RWPE1 (cell line): ENCODE results near the gene KDM2A.

Source experiments
- CTCF ChIA-PET: fragments of 350-600 bp; sonication (Branson Sonifier 250); formaldehyde crosslinking; extraction: SDS; loops from one replicate; lab custom pipeline; 2021; lab: Yijun Ruan, JAX
- POLR2A ChIA-PET: fragments of 400-600 bp; formaldehyde crosslinking; extraction: SDS; loops from one replicate; lab custom pipeline; 2020; ENCODE audit warnings: antibody characterized with exemption; ENCODE audit not compliant: low non-redundant PET; lab: Yijun Ruan, JAX
- DNase-seq: peaks from one replicate; pipeline ENCODE4 v3.0.0; 2012; ENCODE audit warnings: low spot score
- H3K27ac ChIP-seq: fragments of 450-650 bp; 2 replicates; pipeline ENCODE4 v1.5.1; 2017
- CTCF ChIP-seq: fragments of 450-650 bp; conservative IDR thresholded peaks from 2 replicates; pipeline ENCODE4 v1.5.1; 2017; ENCODE audit warnings: low read depth, mild to moderate bottlenecking

The KDM2A gene

DNA sequence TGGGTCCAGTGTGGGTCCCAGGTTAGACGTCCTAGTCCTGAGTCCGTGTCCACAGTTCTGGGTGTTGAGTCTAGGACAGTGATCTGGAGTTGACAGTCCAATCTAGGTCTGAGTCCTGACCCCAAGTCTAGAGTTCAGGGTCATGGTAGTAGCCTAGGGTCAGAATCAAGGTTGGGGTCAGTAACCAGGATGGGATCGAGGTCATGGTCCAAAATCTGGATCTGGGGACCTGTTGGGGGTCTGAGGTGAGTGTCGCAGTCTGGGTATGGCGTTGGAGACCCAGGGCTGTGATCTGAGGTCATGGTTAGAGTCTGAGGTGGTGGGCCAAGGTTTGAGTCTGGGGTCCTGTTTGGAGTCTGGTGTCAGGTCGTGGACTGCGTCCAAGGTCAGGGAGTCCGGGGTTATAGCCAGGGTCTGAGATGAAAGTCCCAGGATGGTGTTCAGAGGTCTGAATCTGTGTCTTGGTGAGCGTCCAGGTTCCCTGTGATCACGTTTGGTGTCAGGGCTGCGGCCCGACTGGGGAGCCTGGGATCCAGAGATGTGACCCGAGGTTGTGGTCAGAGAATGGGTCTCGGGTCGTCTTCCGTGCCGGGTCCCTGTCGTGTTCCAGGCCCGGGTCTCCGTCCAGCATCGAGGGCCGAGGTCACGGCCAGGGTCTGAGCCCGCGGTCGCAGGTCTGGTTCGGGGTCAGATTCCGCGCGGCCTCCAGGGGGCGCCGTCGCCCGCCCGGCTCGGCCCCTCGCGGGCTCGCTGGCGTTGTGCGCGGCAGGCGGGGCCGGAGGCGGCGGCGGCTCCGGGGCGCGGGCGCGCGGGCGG, 146.8 kb downstream of the KDM2A start:
- ChIA-PET CTCF (interaction anchor here (1.0 to 2.6 kb wide), 2 partner anchors 19 to 52 kb away, joined by 4 to 15 read pairs; no protein-coding TSS in a partner anchor), POLR2A (interaction anchor here (1.3 kb wide), 1 partner anchor 51 kb away, joined by 3 read pairs; no protein-coding TSS in a partner anchor)
- peak; percentile 70 for DNase-seq
- TF ChIP-seq CTCF, result peak; percentile 84
- H3K27ac ChIP-seq, result peak overlapping the region; percentile 96

- TF ChIP-seq CTCF, result no peak; the same call in 1 of the 2 replicates
- CTCF ChIA-PET, result interaction anchor here (1.0 to 2.6 kb wide), 4 partner anchors 18 to 116 kb away, joined by 4 to 15 read pairs (median 5); no protein-coding TSS in a partner anchor
- H3K27ac ChIP-seq, result peak within 1 kb of the TSS; percentile 96
- POLR2A ChIA-PET, result interaction anchor here (0.8 kb wide), 1 partner anchor 11 kb away, joined by 3 read pairs; no protein-coding TSS in a partner anchor
- no peak for DNase-seq
These were observed 147.6 kb downstream of the KDM2A start, which contains the start of gene GRK2 for GRCh38 chr11:67266449-67267187. TSS of gene GRK2 (plus strand) at chr11:67266473. CDS start at chr11:67266700, 227 bp downstream.

GRCh38 chr11:67267188-67268080, 148.4 kb downstream of the KDM2A start:
- ChIA-PET CTCF (interaction anchor here (1.0 to 2.6 kb wide), 4 partner anchors 17 to 115 kb away, joined by 4 to 15 read pairs (median 5); no protein-coding TSS in a partner anchor), POLR2A (interaction anchor here (0.8 kb wide), 1 partner anchor 10 kb away, joined by 3 read pairs; no protein-coding TSS in a partner anchor)
- DNase-seq, result no peak
- TF ChIP-seq CTCF, result no peak
- H3K27ac ChIP-seq, result peak overlapping the region; percentile 96

- H3K27ac ChIP-seq, result peak overlapping the region; percentile 96
- DNase-seq, result no peak
- TF ChIP-seq CTCF, result no peak
- POLR2A ChIA-PET, result no interaction called here
- CTCF ChIA-PET, result interaction anchor here (1.2 kb wide), 1 partner anchor 114 kb away, joined by 5 read pairs; no protein-coding TSS in a partner anchor
These were observed 149.3 kb downstream of the KDM2A start for GRCh38 chr11:67268081-67268961.

GRCh38 chr11:67268962-67269268, 149.9 kb downstream of the KDM2A start:
- ChIA-PET CTCF (no interaction called here), POLR2A (no interaction called here)
- TF ChIP-seq CTCF, result no peak
- DNase-seq, result no peak
- peak overlapping the region; percentile 96 for H3K27ac ChIP-seq
